ENCODE measurements around the gene ASAH2B.

- TF ChIP-seq POLR2A (IDR thresholded peaks at IDR 0.05): no peak
- TF ChIP-seq, protein P1, sequence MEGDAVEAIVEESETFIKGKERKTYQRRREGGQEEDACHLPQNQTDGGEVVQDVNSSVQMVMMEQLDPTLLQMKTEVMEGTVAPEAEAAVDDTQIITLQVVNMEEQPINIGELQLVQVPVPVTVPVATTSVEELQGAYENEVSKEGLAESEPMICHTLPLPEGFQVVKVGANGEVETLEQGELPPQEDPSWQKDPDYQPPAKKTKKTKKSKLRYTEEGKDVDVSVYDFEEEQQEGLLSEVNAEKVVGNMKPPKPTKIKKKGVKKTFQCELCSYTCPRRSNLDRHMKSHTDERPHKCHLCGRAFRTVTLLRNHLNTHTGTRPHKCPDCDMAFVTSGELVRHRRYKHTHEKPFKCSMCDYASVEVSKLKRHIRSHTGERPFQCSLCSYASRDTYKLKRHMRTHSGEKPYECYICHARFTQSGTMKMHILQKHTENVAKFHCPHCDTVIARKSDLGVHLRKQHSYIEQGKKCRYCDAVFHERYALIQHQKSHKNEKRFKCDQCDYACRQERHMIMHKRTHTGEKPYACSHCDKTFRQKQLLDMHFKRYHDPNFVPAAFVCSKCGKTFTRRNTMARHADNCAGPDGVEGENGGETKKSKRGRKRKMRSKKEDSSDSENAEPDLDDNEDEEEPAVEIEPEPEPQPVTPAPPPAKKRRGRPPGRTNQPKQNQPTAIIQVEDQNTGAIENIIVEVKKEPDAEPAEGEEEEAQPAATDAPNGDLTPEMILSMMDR (IDR thresholded peaks at IDR 0.05): no peak
Measured at GRCh38 chr10:50739618-50740292, at the start of gene ASAH2B.

Measured in ovary (tissue), 3 donors.